ENCODE results near the gene AP1G1. TPM values are rescaled to one million over a fixed set of nuclear protein-coding genes. Genes with fewer than 3 reads are reported as not detected.

The AP1G1 gene
- total and polyA plus RNA-seq, 10 of the 15 experiments (the other 5 are each of a cell fraction or from before 2014, with no cell fraction given): 5.9 to 83.7 (median 47.8) TPM

GRCh38 chr16:71698491-71698890 is 110.1 kb downstream of the AP1G1 start:
- Histone ChIP-seq H3K4me1 (ENCODE audit: control insufficient read depth, insufficient read depth, low read length) (no peaks in the 10 kb centered on the region), H3K36me3 (ENCODE audit: control insufficient read depth in 2 of 2, insufficient read depth in 2 of 2, low read length in 1 of 2) (peaks cover 1 to 2% of the 10 kb centered on the region in 2 experiments; a peak in 2 of 4 replicates), H3K79me2 (ENCODE audit: control insufficient read depth, insufficient read depth, low read length) (no peaks in the 10 kb centered on the region), H3K27ac (ENCODE audit: control insufficient read depth, insufficient read depth) (no peak overlapping the region), H3K4me2 (ENCODE audit: control insufficient read depth, insufficient read depth) (no peak overlapping the region), H3K9ac (ENCODE audit: control insufficient read depth, insufficient read depth, low read length) (no peak overlapping the region), H3K9me3 (replicated peaks; ENCODE audit: control insufficient read depth, insufficient read depth, low read length) (no peaks in the 10 kb centered on the region), H3K4me3 (no peak overlapping the region), H4K20me1 (ENCODE audit: control insufficient read depth, insufficient read depth) (no peaks in the 10 kb centered on the region), H2AFZ (ENCODE audit: control insufficient read depth, low read depth, low read length) (no peak overlapping the region), H3K27me3 (replicated peaks in 1 of 2; ENCODE audit: control insufficient read depth in 2 of 2, insufficient read depth in 2 of 2, low read length in 1 of 2) (no peaks in the 10 kb centered on the region)
- no peak for TF ChIP-seq BACH1 (IDR thresholded peaks at IDR 0.05; ENCODE audit: borderline replicate concordance)
- TF ChIP-seq RBBP5 (conservative IDR thresholded peaks at IDR 0.05): no peak
- TF ChIP-seq, protein P1, sequence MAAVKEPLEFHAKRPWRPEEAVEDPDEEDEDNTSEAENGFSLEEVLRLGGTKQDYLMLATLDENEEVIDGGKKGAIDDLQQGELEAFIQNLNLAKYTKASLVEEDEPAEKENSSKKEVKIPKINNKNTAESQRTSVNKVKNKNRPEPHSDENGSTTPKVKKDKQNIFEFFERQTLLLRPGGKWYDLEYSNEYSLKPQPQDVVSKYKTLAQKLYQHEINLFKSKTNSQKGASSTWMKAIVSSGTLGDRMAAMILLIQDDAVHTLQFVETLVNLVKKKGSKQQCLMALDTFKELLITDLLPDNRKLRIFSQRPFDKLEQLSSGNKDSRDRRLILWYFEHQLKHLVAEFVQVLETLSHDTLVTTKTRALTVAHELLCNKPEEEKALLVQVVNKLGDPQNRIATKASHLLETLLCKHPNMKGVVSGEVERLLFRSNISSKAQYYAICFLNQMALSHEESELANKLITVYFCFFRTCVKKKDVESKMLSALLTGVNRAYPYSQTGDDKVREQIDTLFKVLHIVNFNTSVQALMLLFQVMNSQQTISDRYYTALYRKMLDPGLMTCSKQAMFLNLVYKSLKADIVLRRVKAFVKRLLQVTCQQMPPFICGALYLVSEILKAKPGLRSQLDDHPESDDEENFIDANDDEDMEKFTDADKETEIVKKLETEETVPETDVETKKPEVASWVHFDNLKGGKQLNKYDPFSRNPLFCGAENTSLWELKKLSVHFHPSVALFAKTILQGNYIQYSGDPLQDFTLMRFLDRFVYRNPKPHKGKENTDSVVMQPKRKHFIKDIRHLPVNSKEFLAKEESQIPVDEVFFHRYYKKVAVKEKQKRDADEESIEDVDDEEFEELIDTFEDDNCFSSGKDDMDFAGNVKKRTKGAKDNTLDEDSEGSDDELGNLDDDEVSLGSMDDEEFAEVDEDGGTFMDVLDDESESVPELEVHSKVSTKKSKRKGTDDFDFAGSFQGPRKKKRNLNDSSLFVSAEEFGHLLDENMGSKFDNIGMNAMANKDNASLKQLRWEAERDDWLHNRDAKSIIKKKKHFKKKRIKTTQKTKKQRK (IDR thresholded peaks at IDR 0.05; ENCODE audit: low read depth, low read length): no peak
- TF ChIP-seq ZBTB11 (CRISPR knock-in tag; IDR thresholded peaks at IDR 0.05): no peak
- TF ChIP-seq SP1 (IDR thresholded peaks at IDR 0.05; ENCODE audit: low read depth, low read length): no peak
- TF ChIP-seq TARDBP (IDR thresholded peaks at IDR 0.05; ENCODE audit: borderline replicate concordance): no peak
- TF ChIP-seq CTCF (IDR thresholded peaks at IDR 0.05 in 2 of 3, conservative IDR thresholded peaks at IDR 0.05 in 1 of 3; ENCODE audit: control insufficient read depth in 2 of 3, extremely low read depth in 1 of 3, insufficient read depth in 1 of 3, low read depth in 3 of 3, low read length in 3 of 3): no peak
- no peak for ATAC-seq
- intact Hi-C loops (cut with micrococcal nuclease; ENCODE audit: unreplicated experiment) (loop anchor here (10.0 kb wide), 1 partner anchor 56 kb away; no protein-coding TSS in a partner anchor), in situ Hi-C loops (cut with MboI) (no loop called here)
- no peak for FAIRE-seq
- 67% methylated on average over 3 of the region's 3 CpGs for WGBS (ENCODE audit: insufficient coverage, insufficient replicate concordance, low lambda C conversion rate, missing lambda C conversion rate)
- DNase-seq (ENCODE audit: low read depth, low spot score): no peak
- ChIA-PET SMC1A (ENCODE audit: uncharacterized antibody, unreplicated experiment) (no interaction called here), POLR2A (no interaction called here), CTCF (interaction anchor here (1.8 kb wide), 1 partner anchor 28 kb away, joined by 3 read pairs; no protein-coding TSS in a partner anchor), RAD21 (ENCODE audit: unreplicated experiment) (no interaction called here)
- BruUV-seq (replicated peaks): no TSS peak
